ENCODE data around the gene IFT22.
"Not testable (repeated sequence)": the region's sequence is repeated elsewhere in the genome, so short reads cannot be mapped to it uniquely, and the experiment has no call there.

IFT22 gene

DNA sequence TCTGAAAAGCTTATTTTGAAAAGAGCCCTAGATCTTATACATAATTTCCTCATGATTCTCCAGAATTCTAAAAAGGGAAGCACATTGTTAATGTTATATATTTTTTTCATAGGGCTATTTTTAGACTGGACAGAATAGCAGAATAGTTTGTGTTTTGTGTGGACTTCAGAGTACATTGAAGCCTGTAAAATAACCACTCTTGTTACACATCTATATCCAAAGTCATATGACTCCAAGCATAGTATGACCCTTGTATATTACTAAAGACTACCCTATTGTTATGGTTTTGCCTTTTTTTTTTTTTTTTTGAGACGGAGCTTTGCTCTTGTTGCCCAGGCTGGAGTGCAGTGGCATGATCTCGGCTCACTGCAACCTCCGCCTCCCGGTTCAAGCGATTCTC lies 50.6 kb downstream of the IFT22 start:
- H3K4me1 ChIP-seq (ENCODE audit: control insufficient read depth in 1 of 2, insufficient read depth in 2 of 2, low read length in 2 of 2) = no peaks in the 10 kb centered on the region
- H3K27me3 ChIP-seq (ENCODE audit: low read depth, low read length) = no peaks in the 10 kb centered on the region
- H3K36me3 ChIP-seq (ENCODE audit: control insufficient read depth in 1 of 2, insufficient read depth in 2 of 2, low read length in 2 of 2) = no peaks in the 10 kb centered on the region
- no peaks in the 10 kb centered on the region for H3K9me3 ChIP-seq (ENCODE audit: control insufficient read depth in 1 of 2, low read length in 2 of 2)
- no peak overlapping the region for H3K27ac ChIP-seq (ENCODE audit: low read length)
- H3K4me3 ChIP-seq (ENCODE audit: low read depth in 1 of 2, low read length in 2 of 2) = no peak overlapping the region

- Histone ChIP-seq H3K27ac (ENCODE audit: low read length) (no peak overlapping the region), H3K4me1 (ENCODE audit: control insufficient read depth in 1 of 2, insufficient read depth in 2 of 2, low read length in 2 of 2) (no peaks in the 10 kb centered on the region), H3K4me3 (ENCODE audit: low read depth in 1 of 2, low read length in 2 of 2) (no peak overlapping the region)
Measured at GRCh38 chr7:101269664-101270063, 51.9 kb downstream of the IFT22 start.

DNA sequence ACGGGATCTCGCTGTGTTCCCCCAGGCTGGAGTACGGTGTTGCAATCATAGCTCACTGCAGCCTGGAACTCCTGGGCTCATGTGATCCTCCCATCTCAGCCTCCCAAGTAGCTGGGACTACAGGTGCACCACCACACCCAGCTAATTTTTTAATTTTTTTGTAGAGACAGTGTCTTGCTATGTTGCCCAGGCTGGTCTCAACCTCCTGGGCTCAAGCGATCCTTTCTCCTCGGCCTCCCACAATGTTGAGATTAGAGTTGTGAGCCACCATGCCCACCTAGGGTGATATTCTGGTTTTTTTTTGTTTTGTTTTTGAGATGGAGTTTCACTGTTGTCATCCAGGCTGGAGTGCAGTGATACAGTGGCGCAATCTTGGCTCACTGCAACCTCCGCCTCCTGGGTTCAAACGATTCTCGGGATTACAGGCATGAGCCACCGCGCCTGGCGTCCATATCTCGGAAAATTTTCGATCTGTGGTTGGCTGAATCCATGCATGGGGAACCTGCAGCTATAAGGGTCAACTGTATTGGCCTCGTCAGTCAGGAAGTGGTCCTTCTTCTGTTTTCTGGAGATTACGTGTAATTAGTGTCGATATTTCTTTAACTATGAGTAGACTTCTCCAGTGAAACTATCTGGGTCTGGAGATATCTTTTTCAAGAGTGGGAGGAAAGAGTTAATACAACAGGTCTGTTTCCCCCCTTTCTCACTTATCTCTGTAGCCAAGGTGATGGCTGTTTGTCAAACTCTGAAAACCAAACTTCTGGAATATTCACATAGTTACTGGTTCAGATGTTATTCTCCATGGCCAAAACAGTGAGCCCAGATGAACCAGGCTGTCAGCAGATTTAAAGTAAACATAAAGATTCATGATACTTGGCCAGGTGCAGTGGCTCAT lies 55.7 kb downstream of the IFT22 start:
- Histone ChIP-seq H3K4me1 (ENCODE audit: control insufficient read depth in 1 of 2, insufficient read depth in 2 of 2, low read length in 2 of 2) (no peaks in the 10 kb centered on the region), H3K36me3 (ENCODE audit: control insufficient read depth in 1 of 2, insufficient read depth in 2 of 2, low read length in 2 of 2) (no peaks in the 10 kb centered on the region), H3K4me3 (ENCODE audit: low read depth in 1 of 2, low read length in 2 of 2) (no peak overlapping the region), H3K27me3 (ENCODE audit: low read depth, low read length) (no peaks in the 10 kb centered on the region), H3K9me3 (ENCODE audit: control insufficient read depth in 1 of 2, low read length in 2 of 2) (no peaks in the 10 kb centered on the region), H3K27ac (ENCODE audit: low read length) (no peak overlapping the region)

More at GRCh38 chr7:101269664-101270063, 51.9 kb downstream of the IFT22 start:
- H3K27me3 ChIP-seq (ENCODE audit: low read depth, low read length) = no peaks in the 10 kb centered on the region
- H3K36me3 ChIP-seq (ENCODE audit: control insufficient read depth in 1 of 2, insufficient read depth in 2 of 2, low read length in 2 of 2) = no peaks in the 10 kb centered on the region
- H3K9me3 ChIP-seq (ENCODE audit: control insufficient read depth in 1 of 2, low read length in 2 of 2) = no peaks in the 10 kb centered on the region

- not testable (repeated sequence) for H3K27ac ChIP-seq (ENCODE audit: low read length); H3K4me3 ChIP-seq (ENCODE audit: low read depth in 1 of 2, low read length in 2 of 2)
Measured at GRCh38 chr7:101264102-101264706, 57.4 kb downstream of the IFT22 start.

More at GRCh38 chr7:101264102-101264706, 57.4 kb downstream of the IFT22 start:
- H3K9me3 ChIP-seq (ENCODE audit: control insufficient read depth in 1 of 2, low read length in 2 of 2); H3K4me1 ChIP-seq (ENCODE audit: control insufficient read depth in 1 of 2, insufficient read depth in 2 of 2, low read length in 2 of 2); H3K36me3 ChIP-seq (ENCODE audit: control insufficient read depth in 1 of 2, insufficient read depth in 2 of 2, low read length in 2 of 2); H3K27me3 ChIP-seq (ENCODE audit: low read depth, low read length): not testable (repeated sequence)

Data from muscle layer of duodenum (tissue), 2 donors.